IMR-90 (cell line): ENCODE measurements around the gene LUZP2. TPM values are rescaled to one million over a fixed set of nuclear protein-coding genes. Genes with fewer than 3 reads are reported as not detected.

Experiments used
- ATAC-seq: fragments of 200-7000 bp; cut with Tn5 transposase; 2 replicates; pipeline ENCODE4 v1.9.1; 2020; ENCODE audit warnings: low read depth, mild to moderate bottlenecking, moderate library complexity
- BruUV-seq: library from RNA; stranded (reverse); fragments of 400-500 nt; replicated peaks from 2 replicates; lab custom pipeline; 2021; lab: Mats Ljungman, UMichigan
- CTCF ChIA-PET: fragments of 300-600 bp; formaldehyde crosslinking; extraction: SDS; loops from one replicate; lab custom pipeline; 2021; ENCODE audit warnings: antibody characterized with exemption; lab: Yijun Ruan, JAX
- POLR2A ChIA-PET: fragments of 300-600 bp; sonication (Branson Sonifier 250); formaldehyde crosslinking; loops from one replicate; lab custom pipeline; 2022; ENCODE audit warnings: antibody characterized with exemption; ENCODE audit not compliant: unreplicated experiment; lab: Charles Lee
- DNase-seq: peaks from one replicate; pipeline ENCODE4 v3.0.0; 2013
- H2AFZ ChIP-seq: replicated peaks from 2 replicates; pipeline ENCODE3; 2013; ENCODE audit warnings: low read length, mild to moderate bottlenecking; ENCODE audit not compliant: poor library complexity
- H2AK5ac ChIP-seq: 2 replicates; pipeline ENCODE4 v1.6.1; 2013; ENCODE audit warnings: low read depth, low read length, inconsistent platforms
- H2AK9ac ChIP-seq: replicated peaks from 2 replicates; pipeline ENCODE3; 2013; ENCODE audit warnings: mild to moderate bottlenecking, low read depth, low read length, moderate library complexity; ENCODE audit not compliant: poor library complexity
- H2BK120ac ChIP-seq: 2 replicates; pipeline ENCODE4 v1.6.1; 2013; ENCODE audit warnings: low read depth, low read length, inconsistent platforms
- H2BK15ac ChIP-seq: 3 replicates; pipeline ENCODE4 v1.6.1; 2013; ENCODE audit warnings: low read depth, low read length, inconsistent platforms
- H2BK20ac ChIP-seq: 2 replicates; pipeline ENCODE4 v1.6.1; 2013; ENCODE audit warnings: low read depth, mild to moderate bottlenecking, inconsistent platforms, low read length, moderate library complexity
- H2BK5ac ChIP-seq: 2 replicates; pipeline ENCODE4 v1.6.1; 2013; ENCODE audit warnings: mild to moderate bottlenecking, low read depth, low read length, inconsistent platforms; ENCODE audit not compliant: poor library complexity, severe bottlenecking
- H3K14ac ChIP-seq: replicated peaks from 2 replicates; pipeline ENCODE4 v1.6.1; 2013; ENCODE audit warnings: low read depth, low read length, inconsistent platforms
- H3K18ac ChIP-seq: 2 replicates; pipeline ENCODE4 v1.6.1; 2013; ENCODE audit warnings: low read depth, low read length, control low read depth
- H3K23ac ChIP-seq: 2 replicates; pipeline ENCODE4 v1.6.1; 2013; ENCODE audit warnings: low read depth, low read length, inconsistent platforms
- H3K27ac ChIP-seq: 2 replicates; pipeline ENCODE4 v1.5.1; 2013; ENCODE audit warnings: mild to moderate bottlenecking, control low read depth, low read length; ENCODE audit not compliant: insufficient read depth
- H3K27me3 ChIP-seq: 2 replicates; pipeline ENCODE4 v1.6.1; 2013; ENCODE audit warnings: low read length; ENCODE audit not compliant: control insufficient read depth, insufficient read depth
- H3K36me3 ChIP-seq: 2 replicates; pipeline ENCODE4 v1.6.1; 2013; ENCODE audit warnings: low read length, mixed read lengths; ENCODE audit not compliant: control insufficient read depth, insufficient read depth
- H3K4ac ChIP-seq: 2 replicates; pipeline ENCODE4 v1.6.1; 2013; ENCODE audit warnings: low read depth, low read length, inconsistent platforms
- H3K4me1 ChIP-seq: 2 replicates; pipeline ENCODE4 v1.6.1; 2013; ENCODE audit warnings: low read length, mixed read lengths; ENCODE audit not compliant: control insufficient read depth, insufficient read depth
- H3K4me2 ChIP-seq: 2 replicates; pipeline ENCODE4 v1.6.1; 2013; ENCODE audit warnings: low read depth, mild to moderate bottlenecking, control low read depth, low read length, moderate library complexity
- H3K4me3 ChIP-seq: 2 replicates; pipeline ENCODE4 v1.5.1; 2013; ENCODE audit warnings: low read depth, mild to moderate bottlenecking, control low read depth, low read length, moderate library complexity; ENCODE audit not compliant: insufficient read depth
- H3K56ac ChIP-seq: 2 replicates; pipeline ENCODE4 v1.6.1; 2013; ENCODE audit warnings: low read length, inconsistent platforms; ENCODE audit not compliant: insufficient read depth; ENCODE audit errors: extremely low read depth
- H3K79me1 ChIP-seq, 2 experiments: 2 replicates each; pipeline ENCODE4 v1.6.1; 2013; ENCODE audit warnings: low read length in 2 of 2, inconsistent platforms in 1 of 2, low read depth in 1 of 2
- H3K9ac ChIP-seq: 2 replicates; pipeline ENCODE4 v1.6.1; 2013; ENCODE audit warnings: low read depth, low read length, control low read depth
- H3K9me1 ChIP-seq: 2 replicates; pipeline ENCODE4 v1.6.1; 2013; ENCODE audit warnings: low read length, inconsistent platforms; ENCODE audit not compliant: insufficient read depth
- H3K9me3 ChIP-seq: 2 replicates; pipeline ENCODE4 v1.6.1; 2013; ENCODE audit warnings: low read length; ENCODE audit not compliant: control insufficient read depth, insufficient read depth
- H4K20me1 ChIP-seq: 2 replicates; pipeline ENCODE4 v1.6.1; 2013; ENCODE audit warnings: low read length, inconsistent platforms; ENCODE audit not compliant: insufficient read depth
- H4K5ac ChIP-seq: 2 replicates; pipeline ENCODE4 v1.6.1; 2013; ENCODE audit warnings: mild to moderate bottlenecking, low read depth, low read length, control low read depth
- H4K8ac ChIP-seq, 2 experiments: 2 replicates each; pipeline ENCODE4 v1.6.1; 2013; ENCODE audit warnings: low read depth in 2 of 2, low read length in 2 of 2, control low read depth in 1 of 2, inconsistent platforms in 1 of 2
- H4K91ac ChIP-seq: 2 replicates; pipeline ENCODE4 v1.6.1; 2013; ENCODE audit warnings: low read depth, low read length, inconsistent platforms; ENCODE audit not compliant: insufficient read depth
- RFX5 ChIP-seq: IDR thresholded peaks from 2 replicates; pipeline ENCODE4 v1.8.0; 2012; ENCODE audit warnings: low read depth, mild to moderate bottlenecking, low read length, moderate library complexity
- WGBS, 2 experiments: methylation state at CpG; one replicate each; pipeline versions ENCODE4 v1.1.5 to v1.1.7; 2013; ENCODE audit warnings: missing lambda C conversion rate in 2 of 2; ENCODE audit not compliant: insufficient read length in 1 of 2; ENCODE audit errors: extremely low coverage in 2 of 2; 5-methylcytosine and 5-hydroxymethylcytosine counted together
- dilution Hi-C: fragments of 300-500 bp; cut with HindIII; formaldehyde crosslinking; loops from one replicate; pipeline ENCODE4 v1.14.3; 2018; ENCODE audit warnings: low sequenced_read_pairs; ENCODE audit not compliant: unreplicated experiment
- in situ Hi-C: fragments of 300-500 bp; cut with MboI; formaldehyde crosslinking; loops from 3 replicates; pipeline ENCODE4 v1.14.3; 2019; ENCODE audit warnings: low sequenced_read_pairs, inconsistent platforms, mixed read lengths
- intact Hi-C: fragments of 100-400 bp; cut with micrococcal nuclease; formaldehyde crosslinking; loops from 2 replicates; pipeline ENCODE4 v1.10.0; 2022
- polyA plus RNA-seq, 3 experiments: library from polyadenylated mRNA; depleted of rRNA; stranded (reverse); fragments of >200 nt; gene quantifications; 2 replicates each; pipeline ENCODE4 v1.2.3, GENCODE V29; 2012; ENCODE audit warnings: low replicate concordance in 1 of 3
- total RNA-seq: library from RNA; depleted of rRNA; stranded (reverse); fragments of >200 nt; gene quantifications from 2 replicates; pipeline ENCODE4 v1.2.3, GENCODE V29; 2012

Gene LUZP2
- total and polyA plus RNA-seq, 2 of the 4 experiments (the other 2 are of a cell fraction), result 0.89 to 2.0 TPM

DNA sequence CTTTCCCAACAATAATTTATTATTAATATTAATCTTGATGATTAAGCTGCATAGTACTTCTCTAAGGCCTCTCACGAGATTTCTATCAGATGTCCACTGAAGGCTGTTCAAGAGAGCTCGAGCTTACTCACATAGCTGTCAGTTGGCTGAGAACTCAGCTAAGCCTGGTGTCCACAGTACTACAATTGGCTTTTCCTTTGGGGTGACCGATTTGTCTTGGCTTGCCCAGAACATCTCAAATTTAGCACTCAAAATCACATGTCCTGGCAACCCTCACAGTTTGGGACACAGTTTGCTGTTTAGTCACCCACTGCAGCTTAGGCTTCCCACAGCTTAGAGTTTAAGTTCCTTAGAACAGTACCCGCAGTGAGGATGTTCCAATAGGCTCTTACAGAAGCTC is 96.5 kb downstream of the LUZP2 start:
- no peak overlapping the region for H3K9ac ChIP-seq
- no TSS peak for BruUV-seq
- H3K9me3 ChIP-seq, result no peaks in the 10 kb centered on the region
- H3K4ac ChIP-seq, result no peak overlapping the region
- no peak overlapping the region for H2BK120ac ChIP-seq
- no peak overlapping the region for H3K18ac ChIP-seq
- DNase-seq, result peak; percentile 4
- in situ Hi-C loops (no loop called here), dilution Hi-C loops (no loop called here), intact Hi-C loops (no loop called here)
- H3K27me3 ChIP-seq, result no peaks in the 10 kb centered on the region
- H3K4me3 ChIP-seq, result no peak overlapping the region
- no peak overlapping the region; the same call in 1 of the 2 replicates for H2AK5ac ChIP-seq
- no peak overlapping the region for H3K56ac ChIP-seq
- no peak overlapping the region for H2AK9ac ChIP-seq
- no peak overlapping the region for H4K91ac ChIP-seq
- no peak overlapping the region for H3K23ac ChIP-seq
- no peaks in the 10 kb centered on the region for H4K20me1 ChIP-seq
- H2AFZ ChIP-seq, result no peak overlapping the region
- no peaks in the 10 kb centered on the region for H3K36me3 ChIP-seq
- no peak overlapping the region for H3K27ac ChIP-seq
- H2BK15ac ChIP-seq, result no peak overlapping the region
- ChIA-PET POLR2A (no interaction called here), CTCF (no interaction called here)
- TF ChIP-seq RFX5, result no peak
- H3K14ac ChIP-seq, result 0 out of 2 replicates have a peak overlapping the region, but pooled peaks have one; percentile 3
- no peaks in the 10 kb centered on the region for H3K79me1 ChIP-seq
- H3K9me1 ChIP-seq, result no peaks in the 10 kb centered on the region
- H3K4me1 ChIP-seq, result peaks cover 4% of the 10 kb centered on the region
- no peak overlapping the region for H3K4me2 ChIP-seq
- WGBS, 2 experiments, result 100% methylated on average over 1 of the region's 4 CpGs; no CpG with 5 or more reads in 1 of the 2 experiments
- H2BK20ac ChIP-seq, result no peak overlapping the region
- no peak for ATAC-seq
- no peak overlapping the region for H2BK5ac ChIP-seq
- H4K8ac ChIP-seq, result no peak overlapping the region
- H4K5ac ChIP-seq, result no peak overlapping the region
